SK-N-SH (cell line): Measurements from ENCODE around the gene DYNC2LI1. TPM values are rescaled to one million over a fixed set of nuclear protein-coding genes. Genes with fewer than 3 reads are reported as not detected.

Source experiments
- CTCF ChIA-PET: fragments of 300-600, 350-600 bp; formaldehyde crosslinking; extraction: SDS; loops from one replicate; lab custom pipeline; 2021; lab: Yijun Ruan, JAX
- POLR2A ChIA-PET: fragments of 350-600 bp; sonication (Branson Sonifier 250); formaldehyde crosslinking; extraction: SDS; loops from one replicate; lab custom pipeline; 2020; ENCODE audit warnings: antibody characterized with exemption, inconsistent platforms; lab: Yijun Ruan, JAX
- DNase-seq: peaks from one replicate; pipeline ENCODE4 v3.0.0; 2012
- H2AFZ ChIP-seq: fragments of 200-600 bp; sonication (generic); 2 replicates; pipeline ENCODE4 v1.8.1; 2016; ENCODE audit warnings: antibody characterized with exemption, mild to moderate bottlenecking, low read depth
- H3F3A ChIP-seq: fragments of 200-600 bp; sonication (generic); replicated peaks from 2 replicates; pipeline ENCODE3; 2016; ENCODE audit warnings: antibody characterized with exemption, mild to moderate bottlenecking; ENCODE audit not compliant: insufficient read depth
- H3K27ac ChIP-seq, 2 experiments: fragments of 200-500 bp in 1 of 2; fragments of 200-600 bp in 1 of 2; sonication (Bioruptor generic) in 1 of 2; sonication (generic), shearing (Covaris generic) in 1 of 2; 2 replicates each; pipeline versions ENCODE4 v1.5.1 to v1.6.1; 2014 to 2016; ENCODE audit warnings: low read depth in 2 of 2, inconsistent platforms in 1 of 2, low read length in 1 of 2, mild to moderate bottlenecking in 1 of 2, mixed read lengths in 1 of 2
- H3K27me3 ChIP-seq: fragments of 200-600 bp; sonication (generic), shearing (Covaris generic); 2 replicates; pipeline ENCODE4 v1.6.1; 2016; ENCODE audit warnings: mixed run types; ENCODE audit not compliant: insufficient read depth
- H3K36me3 ChIP-seq, 2 experiments: fragments of 200-500 bp in 1 of 2; fragments of 200-600 bp in 1 of 2; sonication (Bioruptor generic) in 1 of 2; sonication (generic) in 1 of 2; replicated peaks in 1 of 2; 2 replicates each; pipeline versions ENCODE3 to v1.5.1; 2014 to 2016; ENCODE audit warnings: low read length in 1 of 2, mild to moderate bottlenecking in 1 of 2; ENCODE audit not compliant: insufficient read depth in 2 of 2, control insufficient read depth in 1 of 2
- H3K4me1 ChIP-seq, 2 experiments: fragments of 200-500 bp in 1 of 2; fragments of 200-600 bp in 1 of 2; sonication (Bioruptor generic) in 1 of 2; sonication (generic), shearing (Covaris generic) in 1 of 2; 2 replicates each; pipeline versions ENCODE4 v1.5.1 to v1.6.1; 2014 to 2016; ENCODE audit warnings: low read depth in 1 of 2, low read length in 1 of 2, mixed run types in 1 of 2; ENCODE audit not compliant: insufficient read depth in 2 of 2, control insufficient read depth in 1 of 2
- H3K4me2 ChIP-seq: fragments of 200-600 bp; sonication (generic), shearing (Covaris generic); 2 replicates; pipeline ENCODE4 v1.6.1; 2017; ENCODE audit warnings: mixed run types
- H3K4me3 ChIP-seq, 2 experiments: fragments of 200-500 bp in 1 of 2; fragments of 200-600 bp in 1 of 2; sonication (Bioruptor generic) in 1 of 2; sonication (generic), shearing (Covaris generic) in 1 of 2; 2 replicates each; pipeline versions ENCODE4 v1.5.1 to v1.8.1; 2014 to 2016; ENCODE audit warnings: low read depth in 2 of 2, inconsistent platforms in 1 of 2, low read length in 1 of 2, mild to moderate bottlenecking in 1 of 2, mixed read lengths in 1 of 2, moderate library complexity in 1 of 2
- H3K79me2 ChIP-seq: fragments of 200-600 bp; sonication (generic); 2 replicates; pipeline ENCODE4 v1.8.1; 2017; ENCODE audit warnings: mild to moderate bottlenecking; ENCODE audit not compliant: insufficient read depth
- H3K9ac ChIP-seq: fragments of 200-600 bp; sonication (generic); 2 replicates; pipeline ENCODE4 v1.6.1; 2017; ENCODE audit warnings: mixed run types
- H3K9me2 ChIP-seq: fragments of 200-600 bp; sonication (generic); 2 replicates; pipeline ENCODE4 v1.6.1; 2017; ENCODE audit warnings: mixed run types
- H3K9me3 ChIP-seq: fragments of 200-600 bp; sonication (generic); 2 replicates; pipeline ENCODE4 v1.6.1; 2017; ENCODE audit warnings: mixed run types, mild to moderate bottlenecking, moderate library complexity
- H4K20me1 ChIP-seq: fragments of 200-600 bp; sonication (generic); 2 replicates; pipeline ENCODE4 v1.6.1; 2017; ENCODE audit warnings: mild to moderate bottlenecking, mixed run types; ENCODE audit not compliant: insufficient read depth
- ELF1 ChIP-seq: IDR thresholded peaks from 2 replicates; pipeline ENCODE4 v1.4.0; 2012
- EP300 ChIP-seq, 2 experiments: IDR thresholded peaks; 2 replicates each; pipeline versions ENCODE4 v1.4.0 to v1.6.1; 2012; ENCODE audit warnings: borderline replicate concordance in 1 of 2, low read depth in 1 of 2, low read length in 1 of 2
- EZH2phosphoT487 ChIP-seq: fragments of 200-600 bp; sonication (generic); IDR thresholded peaks from 2 replicates; pipeline ENCODE4 v1.6.1; 2017; ENCODE audit warnings: low read depth, mixed run types, mild to moderate bottlenecking, antibody characterized with exemption, moderate library complexity, borderline replicate concordance
- FOXM1 ChIP-seq: IDR thresholded peaks from 2 replicates; pipeline ENCODE4 v1.4.0; 2012; ENCODE audit warnings: low read depth, mild to moderate bottlenecking
- GABPA ChIP-seq: IDR thresholded peaks from 2 replicates; pipeline ENCODE4 v1.4.0; 2012; ENCODE audit warnings: low read depth, mild to moderate bottlenecking
- MEF2A ChIP-seq: IDR thresholded peaks from 2 replicates; pipeline ENCODE4 v1.4.0; 2012; ENCODE audit warnings: low read depth, borderline replicate concordance
- MXI1 ChIP-seq: IDR thresholded peaks from 2 replicates; pipeline ENCODE4 v1.6.1; 2012; ENCODE audit warnings: mild to moderate bottlenecking, low read depth, low read length, improper control_type of control experiment
- NRF1 ChIP-seq: IDR thresholded peaks from 2 replicates; pipeline ENCODE4 v1.6.1; 2012; ENCODE audit warnings: low read depth, mild to moderate bottlenecking, low read length
- PBX3 ChIP-seq: IDR thresholded peaks from 2 replicates; pipeline ENCODE4; 2012
- POLR2AphosphoS5 ChIP-seq: IDR thresholded peaks from 2 replicates; pipeline ENCODE4 v1.6.1; 2012; ENCODE audit warnings: low read depth, low read length
- RCOR1 ChIP-seq: fragments of 150-350 bp; IDR thresholded peaks from 2 replicates; pipeline ENCODE4 v1.6.1; 2017; ENCODE audit warnings: antibody characterized with exemption, low read length
- REST ChIP-seq: IDR thresholded peaks from 2 replicates; pipeline ENCODE4 v1.6.1; 2012; ENCODE audit warnings: mild to moderate bottlenecking, low read depth, low read length, moderate library complexity
- RFX5 ChIP-seq: IDR thresholded peaks from 2 replicates; pipeline ENCODE4 v1.6.1; 2012; ENCODE audit warnings: mild to moderate bottlenecking, improper control_type of control experiment, low read length
- RXRA ChIP-seq: IDR thresholded peaks from 2 replicates; pipeline ENCODE4 v1.4.0; 2012; ENCODE audit warnings: low read depth, mild to moderate bottlenecking, borderline replicate concordance
- SIN3A ChIP-seq: IDR thresholded peaks from 2 replicates; pipeline ENCODE4 v1.6.1; 2012; ENCODE audit warnings: low read depth, mild to moderate bottlenecking, low read length, moderate library complexity, borderline replicate concordance
- TAF1 ChIP-seq: IDR thresholded peaks from 2 replicates; pipeline ENCODE4 v1.6.1; 2012; ENCODE audit warnings: low read depth, mild to moderate bottlenecking, low read length, moderate library complexity, borderline replicate concordance
- TCF12 ChIP-seq: IDR thresholded peaks from 2 replicates; pipeline ENCODE4 v1.4.0; 2012
- USF1 ChIP-seq: IDR thresholded peaks from 2 replicates; pipeline ENCODE4 v1.4.0; 2012; ENCODE audit warnings: low read depth, borderline replicate concordance
- USF2 ChIP-seq: fragments of 150-350 bp; IDR thresholded peaks from 2 replicates; pipeline ENCODE4 v1.6.1; 2017; ENCODE audit warnings: antibody characterized with exemption, low read length, low read depth, borderline replicate concordance
- YY1 ChIP-seq: IDR thresholded peaks from 2 replicates; pipeline ENCODE4 v1.4.0; 2012; ENCODE audit warnings: low read depth, mild to moderate bottlenecking
- ZBTB33 ChIP-seq: IDR thresholded peaks from 2 replicates; pipeline ENCODE4 v1.4.0; 2012; ENCODE audit warnings: low read depth, borderline replicate concordance
- WGBS: methylation state at CpG from one replicate; pipeline ENCODE4 v1.1.6; 2017; ENCODE audit warnings: low lambda C conversion rate; 5-methylcytosine and 5-hydroxymethylcytosine counted together
- polyA plus RNA-seq, 3 experiments: library from polyadenylated mRNA; depleted of rRNA; stranded (reverse); fragments of >200 nt; gene quantifications; 2 replicates each; pipeline ENCODE4 v1.2.3, GENCODE V29; 2012

The DYNC2LI1 gene
- polyA plus RNA-seq, 1 of the 3 experiments (the other 2 are of a cell fraction) = 20.4 TPM

GRCh38 chr2:43763091-43763490 is 10.7 kb upstream of the DYNC2LI1 start (continued):
- no peak for TF ChIP-seq FOXM1
- no peak for TF ChIP-seq NRF1
- no peak for TF ChIP-seq POLR2AphosphoS5
- no peak for TF ChIP-seq EP300 (IDR thresholded peaks at IDR 0.05; ENCODE audit: borderline replicate concordance in 1 of 2, low read depth in 1 of 2, low read length in 1 of 2)
- no peak for TF ChIP-seq PBX3
- no peak for TF ChIP-seq TAF1
- TF ChIP-seq ZBTB33 = no peak
- no peak for TF ChIP-seq EZH2phosphoT487
- no peak for TF ChIP-seq MEF2A
- TF ChIP-seq MXI1 = no peak
- TF ChIP-seq SIN3A = no peak
- no peak for TF ChIP-seq RXRA

- Histone ChIP-seq H3K27me3 (no peaks in the 10 kb centered on the region), H3K9me3 (no peaks in the 10 kb centered on the region), H3K9me2 (no peaks in the 10 kb centered on the region), H3K27ac (peak overlapping the region in 1 of 2 experiments; percentile 36; a peak in 1 of 4 replicates), H2AFZ (no peak overlapping the region), H4K20me1 (no peaks in the 10 kb centered on the region), H3K4me3 (no peak overlapping the region), H3K79me2 (no peaks in the 10 kb centered on the region), H3K9ac (no peak overlapping the region), H3F3A (peaks cover 8% of the 10 kb centered on the region), H3K4me1 (peaks cover 0 to 7% of the 10 kb centered on the region in 2 experiments; a peak in 2 of 4 replicates), H3K4me2 (no peak overlapping the region), H3K36me3 (no peaks in the 10 kb centered on the region)
- CTCF ChIA-PET = no interaction called here
- 31% methylated on average over 1 of the region's 1 CpG for WGBS
- DNase-seq = no peak
- POLR2A ChIA-PET = interaction anchor here (0.6 kb wide), 1 partner anchor 10 kb away, joined by 3 read pairs; the partner anchor contains the start of gene DYNC2LI1
- no peak for TF ChIP-seq TCF12
- no peak for TF ChIP-seq USF1
- no peak for TF ChIP-seq REST
- no peak for TF ChIP-seq RCOR1
- no peak for TF ChIP-seq ELF1
- no peak for TF ChIP-seq POLR2AphosphoS5
- no peak for TF ChIP-seq YY1
- TF ChIP-seq MEF2A = no peak
- no peak for TF ChIP-seq GABPA
- TF ChIP-seq RFX5 = no peak
- no peak for TF ChIP-seq USF2
- no peak for TF ChIP-seq RXRA
- no peak for TF ChIP-seq FOXM1
Measured at GRCh38 chr2:43764086-43764705, 9.6 kb upstream of the DYNC2LI1 start.
